ENCODE results near the gene TMEM232.
"Not testable (repeated sequence)": the region's sequence is repeated elsewhere in the genome, so short reads cannot be mapped to it uniquely, and the experiment has no call there.

The TMEM232 gene

DNA sequence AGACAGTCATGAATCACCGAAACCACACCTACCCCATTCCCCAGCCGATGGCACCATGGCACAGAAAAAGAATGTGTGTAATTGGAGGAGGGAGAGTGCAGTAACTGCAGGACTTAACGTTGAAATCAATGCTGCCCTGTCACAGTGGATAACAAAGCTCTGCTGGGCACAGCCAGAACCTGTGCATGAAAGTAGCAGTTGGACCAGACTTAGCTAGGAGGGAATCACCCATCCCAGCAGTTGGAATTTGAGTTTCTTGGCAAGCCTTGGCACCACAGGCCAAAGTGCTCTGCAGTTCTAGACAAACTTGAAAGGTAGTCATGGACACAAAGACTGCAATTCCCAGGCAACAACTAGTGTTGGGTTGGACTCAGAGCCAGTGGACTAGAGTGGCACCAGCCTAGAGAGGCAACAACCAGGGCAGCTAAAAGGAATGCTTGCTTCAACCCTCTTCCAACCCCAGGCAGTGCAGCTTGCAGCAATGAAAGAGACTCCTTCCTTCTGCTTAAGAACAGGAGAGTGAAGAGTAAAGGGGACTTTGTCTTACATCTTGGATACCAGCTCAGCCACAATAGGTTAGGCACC is 19.1 kb downstream of the TMEM232 start:
- DNase-seq = no peak

DNA sequence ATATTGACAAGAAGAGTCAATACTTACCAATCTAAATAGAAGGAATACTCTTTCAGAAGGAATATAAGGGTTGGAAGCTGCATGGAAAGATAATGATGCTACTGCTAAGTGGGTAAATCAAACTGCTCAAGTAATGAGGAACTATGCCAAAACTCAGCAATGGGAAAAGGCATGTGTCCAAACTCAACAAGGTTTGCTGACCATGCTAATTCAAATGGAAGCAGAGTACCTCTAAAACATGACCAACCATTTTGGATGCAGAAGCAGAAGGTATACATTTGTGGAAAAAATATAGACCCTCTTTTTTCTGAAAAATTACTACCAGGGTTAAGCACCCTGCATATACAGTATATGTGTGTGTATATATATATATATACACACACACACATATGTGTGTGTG is 21.1 kb downstream of the TMEM232 start:
- DNase-seq = no peak

DNA sequence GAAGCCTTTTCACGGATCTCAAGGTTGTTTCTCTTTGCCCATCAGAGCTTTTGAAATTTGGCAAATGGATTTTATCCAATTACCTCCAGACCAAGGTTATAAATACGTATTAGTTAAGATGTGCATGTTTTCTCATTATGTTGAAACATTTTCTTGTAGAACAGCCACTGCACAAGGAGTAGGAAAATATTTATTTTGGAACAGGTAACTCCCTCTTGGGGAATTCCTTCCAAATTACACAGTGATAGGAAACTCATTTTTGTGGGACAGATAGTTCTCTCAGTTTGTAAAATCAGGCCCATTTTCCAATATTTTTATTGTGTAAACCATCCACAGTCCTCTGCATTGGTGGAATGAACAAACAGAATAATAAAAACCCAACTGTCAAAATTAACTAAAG is 23.0 kb downstream of the TMEM232 start:
- no peak for DNase-seq

DNA sequence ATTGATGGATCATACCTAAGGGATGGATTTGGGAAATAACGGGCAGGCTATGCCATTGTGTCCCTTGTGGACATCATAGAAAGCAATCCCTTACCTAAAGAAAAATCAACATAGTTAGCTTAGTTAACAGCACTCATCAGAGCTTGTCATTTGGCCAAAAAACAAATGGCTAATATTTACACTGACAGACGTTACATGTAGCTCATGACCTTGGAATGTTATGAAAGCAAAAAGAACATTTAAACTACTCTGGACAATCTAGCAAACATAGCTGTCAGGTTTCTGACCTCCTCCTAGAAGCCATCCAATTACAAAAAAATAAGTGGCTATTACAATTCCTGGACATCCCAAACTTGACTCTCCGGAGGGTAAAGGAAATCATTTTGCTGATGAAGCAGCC is 23.8 kb downstream of the TMEM232 start:
- no peak for DNase-seq

DNA sequence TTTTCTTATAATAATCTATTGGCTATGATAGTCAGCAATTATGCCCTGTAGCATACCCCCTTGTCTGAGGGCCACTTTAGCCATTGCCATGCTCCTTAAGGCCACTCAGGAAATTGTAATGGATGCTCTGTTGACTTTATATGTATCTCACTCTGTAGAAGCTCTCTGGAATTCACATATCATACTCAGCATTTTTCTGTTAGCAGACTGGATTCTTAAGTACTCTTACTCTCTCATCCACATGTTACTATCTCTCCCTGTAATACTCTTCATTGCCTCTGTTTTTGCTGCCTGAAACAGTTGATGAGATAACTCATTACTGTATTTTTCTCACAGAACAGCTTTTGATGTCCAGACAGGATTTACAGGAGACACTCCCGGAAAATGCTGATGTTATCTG is 24.2 kb downstream of the TMEM232 start:
- no peak for DNase-seq

DNA sequence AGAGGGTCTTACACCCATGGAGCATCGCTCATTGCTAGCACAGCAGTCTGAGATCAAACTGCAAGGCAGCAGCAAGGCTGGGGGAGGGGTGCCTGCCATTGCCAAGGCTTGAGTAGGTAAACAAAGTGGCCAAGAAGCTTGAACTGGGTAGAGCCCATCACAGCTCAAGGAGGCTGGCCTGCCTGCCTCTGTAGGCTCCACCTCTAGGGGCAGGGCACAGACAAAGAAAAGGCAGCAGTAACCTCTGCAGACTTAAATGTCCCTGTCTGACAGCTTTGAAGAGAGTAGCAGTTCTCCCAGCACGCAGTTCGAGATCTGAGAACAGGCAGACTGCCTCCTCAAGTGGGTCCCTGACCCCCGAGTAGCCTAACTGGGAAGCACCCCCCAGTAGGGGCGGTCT is 33.8 kb downstream of the TMEM232 start:
- not testable (repeated sequence) for DNase-seq

DNA sequence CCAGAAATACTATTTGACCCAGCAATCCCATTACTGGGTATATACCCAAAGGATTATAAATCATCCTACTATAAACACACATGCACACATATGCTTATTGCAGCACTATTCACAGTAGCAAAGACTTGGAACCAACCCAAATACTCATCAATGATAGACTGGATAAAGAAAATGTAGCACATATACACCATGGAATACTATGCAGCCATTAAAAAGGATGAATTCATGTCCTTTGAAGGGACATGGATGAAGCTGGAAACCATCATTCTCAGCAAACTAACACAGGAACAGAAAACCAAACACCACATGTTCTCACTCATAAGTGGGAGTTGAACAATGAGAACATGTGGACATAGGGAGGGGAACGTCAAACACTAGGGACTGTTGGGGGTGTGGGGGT is 35.9 kb downstream of the TMEM232 start:
- not testable (repeated sequence) for DNase-seq

DNA sequence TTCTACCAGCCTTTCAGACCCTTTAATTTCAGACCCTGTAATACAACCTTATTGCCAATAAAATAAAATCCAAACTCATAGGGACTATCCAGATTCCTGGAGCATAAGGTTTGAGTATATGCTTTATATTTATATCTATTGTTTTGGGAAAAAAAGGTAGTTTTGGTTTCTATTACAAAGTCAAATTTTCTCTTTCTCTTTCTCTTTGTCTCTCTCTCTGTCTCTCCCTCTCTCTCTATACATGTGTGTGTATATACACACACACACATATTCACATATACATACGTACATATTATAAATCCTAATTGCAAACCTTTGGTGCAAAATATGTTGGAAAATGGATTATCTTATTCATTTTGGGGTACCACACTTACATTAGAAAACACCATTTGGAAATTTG is 39.0 kb downstream of the TMEM232 start:
- DNase-seq = no peak

DNA sequence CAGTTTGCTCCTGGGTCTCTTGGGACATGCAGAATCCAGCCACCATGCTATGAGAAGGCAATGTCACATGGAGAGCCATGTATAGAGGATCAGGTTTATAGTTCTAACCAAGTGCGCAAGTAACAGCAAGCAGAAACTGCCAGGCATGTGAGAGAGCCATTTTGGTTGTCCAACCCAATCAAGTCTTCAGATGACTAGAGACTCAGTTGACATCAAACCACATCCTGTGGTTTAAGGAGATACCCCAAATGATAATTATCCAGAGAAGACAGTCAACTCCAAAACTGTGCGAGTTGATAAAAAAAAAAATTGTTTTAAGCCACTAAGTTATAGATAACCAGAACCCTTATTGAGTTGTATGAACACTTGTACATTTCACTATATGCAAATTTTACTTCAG is 40.2 kb downstream of the TMEM232 start:
- DNase-seq = no peak

DNA sequence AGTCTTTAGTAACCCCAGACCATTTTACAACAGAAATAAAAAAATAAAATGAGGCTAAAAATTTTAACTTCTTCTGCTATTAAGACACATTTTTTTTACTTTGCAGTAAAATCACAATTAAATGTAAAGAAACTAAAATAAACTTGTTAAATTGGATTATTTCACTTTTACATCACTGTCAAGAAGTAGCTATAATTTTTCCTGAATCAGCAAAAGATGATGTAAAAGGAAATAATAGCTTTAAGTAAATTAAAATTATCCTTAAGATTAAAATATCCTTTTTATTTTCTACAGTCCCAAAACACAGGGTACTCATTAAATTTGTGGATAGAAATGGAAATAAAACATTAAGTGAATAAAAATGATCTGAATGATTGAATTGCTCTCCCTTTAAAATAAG is 44.5 kb downstream of the TMEM232 start:
- no peak for DNase-seq

DNA sequence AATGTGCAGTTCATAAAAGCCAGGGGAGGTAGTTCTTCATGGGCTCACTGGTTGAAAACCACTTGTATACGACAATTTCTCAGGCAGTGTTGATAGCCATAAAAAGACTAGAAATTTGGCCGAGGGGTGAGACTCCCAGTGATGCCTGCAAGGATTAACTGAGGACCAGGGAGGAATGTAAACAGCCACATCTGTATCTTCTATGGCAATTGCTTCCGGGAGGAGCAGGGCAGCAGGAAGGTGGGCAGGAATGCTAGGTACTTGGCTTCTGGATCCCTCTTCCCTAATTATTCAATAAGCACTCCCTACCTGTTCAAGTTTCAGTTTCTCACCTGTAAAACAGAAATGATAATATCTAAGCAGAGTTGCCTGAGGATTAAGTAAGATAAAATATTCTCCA is 45.4 kb downstream of the TMEM232 start:
- DNase-seq = no peak

DNA sequence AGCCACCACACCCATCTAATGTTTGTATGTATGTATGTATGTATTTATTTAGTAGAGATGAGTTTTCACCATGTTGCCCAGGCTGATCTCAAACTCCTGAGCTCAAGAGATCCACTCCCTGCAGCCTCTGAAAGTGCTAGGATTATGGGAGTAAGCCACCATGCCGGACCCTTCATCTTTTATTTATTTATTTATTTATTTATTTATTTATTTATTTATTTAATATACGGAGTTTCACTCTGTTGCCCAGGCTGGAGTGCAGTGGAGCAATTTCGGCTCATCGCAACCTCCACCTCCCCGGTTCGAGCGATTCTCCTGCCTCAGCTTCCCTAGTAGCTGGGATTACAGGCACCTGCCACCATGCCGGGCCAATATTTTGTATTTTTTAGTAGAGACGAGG is 49.9 kb downstream of the TMEM232 start:
- DNase-seq = not testable (repeated sequence)

DNA sequence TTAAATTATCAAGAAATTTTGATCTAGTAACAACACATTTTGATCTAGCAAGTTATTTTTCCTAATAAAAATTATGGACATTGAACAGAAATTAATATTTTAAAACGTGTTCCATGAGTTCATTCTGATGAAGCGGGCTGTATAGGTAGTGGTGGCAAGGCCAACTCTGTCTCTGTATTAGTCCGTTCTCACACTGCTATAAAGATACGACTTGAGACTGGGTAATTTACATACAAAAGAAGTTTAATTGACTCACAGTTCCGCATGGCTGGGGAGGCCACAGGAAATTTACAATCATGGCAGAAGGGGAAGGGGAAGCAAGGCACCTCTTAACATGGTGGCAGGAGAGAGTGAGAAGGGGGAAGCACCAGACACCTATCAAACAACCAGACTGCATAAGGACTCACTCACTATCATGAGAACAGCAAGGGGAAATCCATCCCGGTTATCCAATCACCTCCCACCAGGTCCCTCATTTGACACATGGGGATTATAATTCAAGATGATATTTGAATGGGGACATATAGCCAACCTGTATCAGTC is 61.2 kb downstream of the TMEM232 start:
- DNase-seq = no peak

DNA sequence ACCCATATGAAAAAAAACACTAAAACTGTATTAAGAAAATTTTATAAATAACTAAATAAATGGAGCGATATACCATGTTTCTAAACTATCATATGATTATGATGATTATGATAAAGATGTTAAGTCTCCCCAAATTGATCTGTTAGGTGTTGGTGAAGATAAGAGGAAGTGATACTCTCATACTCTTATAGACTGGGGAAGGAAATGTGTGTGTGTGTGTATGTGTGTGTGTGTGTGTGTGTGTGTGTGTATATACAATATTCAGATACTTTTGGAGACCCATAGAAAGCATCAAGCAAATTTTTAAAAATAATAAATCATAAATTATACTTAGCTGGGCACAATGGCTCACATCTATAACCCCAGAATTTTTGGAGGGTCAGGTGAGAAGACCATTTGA is 62.9 kb downstream of the TMEM232 start:
- peak in 1 of 4 experiments; percentile 3 for DNase-seq

DNA sequence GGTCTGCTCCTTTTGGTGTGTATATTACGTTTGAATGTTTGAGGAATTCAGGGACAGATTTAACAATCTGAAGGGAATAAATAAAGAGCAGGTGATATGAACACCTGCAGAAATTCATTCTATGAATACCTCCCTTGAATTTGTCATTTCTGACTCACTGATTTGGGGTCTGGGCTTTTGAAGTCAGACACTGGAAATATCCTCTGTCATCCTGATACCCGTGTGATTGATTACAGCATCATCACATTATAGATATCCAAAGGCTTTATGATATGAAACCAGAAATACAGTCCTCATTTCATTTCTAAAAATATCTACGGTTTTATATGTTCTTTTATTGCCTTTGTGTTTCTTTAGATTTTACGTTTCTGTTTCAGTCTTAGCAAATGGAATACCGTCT is 68.5 kb downstream of the TMEM232 start:
- DNase-seq = no peak

DNA sequence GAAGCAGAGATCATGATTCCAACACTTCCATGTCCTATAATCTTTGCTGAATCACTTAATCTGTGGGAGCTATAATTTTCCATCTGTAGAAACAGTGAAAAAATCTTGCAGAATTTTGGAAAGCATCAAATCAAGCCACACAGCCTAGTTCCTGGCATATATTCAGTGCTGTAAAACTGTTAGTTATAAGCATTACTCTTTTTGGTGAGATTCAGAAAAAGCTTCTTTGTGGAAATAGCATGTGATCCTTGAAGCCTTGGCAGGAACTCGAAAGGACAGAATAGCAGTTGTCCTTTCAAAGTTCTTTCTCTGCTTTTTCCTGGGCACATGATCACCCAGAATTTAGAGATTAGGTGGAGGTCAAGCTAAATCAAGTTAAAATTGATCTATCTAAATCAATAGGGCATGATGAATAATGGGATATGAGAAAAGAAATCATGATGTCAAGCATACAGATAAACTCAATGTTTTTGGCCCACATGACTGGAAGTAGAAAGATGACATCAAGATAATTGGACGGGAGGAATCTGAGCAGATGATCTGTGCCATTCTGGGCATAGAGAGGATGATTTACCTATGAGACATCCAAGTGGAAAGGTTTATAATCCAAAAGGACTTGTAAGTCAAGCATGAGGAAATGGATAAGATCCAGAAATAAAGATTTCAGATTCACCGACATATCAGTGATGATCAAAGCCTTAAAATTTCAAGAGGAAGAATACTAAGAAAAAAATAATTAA is 73.1 kb downstream of the TMEM232 start:
- no peak for DNase-seq

DNA sequence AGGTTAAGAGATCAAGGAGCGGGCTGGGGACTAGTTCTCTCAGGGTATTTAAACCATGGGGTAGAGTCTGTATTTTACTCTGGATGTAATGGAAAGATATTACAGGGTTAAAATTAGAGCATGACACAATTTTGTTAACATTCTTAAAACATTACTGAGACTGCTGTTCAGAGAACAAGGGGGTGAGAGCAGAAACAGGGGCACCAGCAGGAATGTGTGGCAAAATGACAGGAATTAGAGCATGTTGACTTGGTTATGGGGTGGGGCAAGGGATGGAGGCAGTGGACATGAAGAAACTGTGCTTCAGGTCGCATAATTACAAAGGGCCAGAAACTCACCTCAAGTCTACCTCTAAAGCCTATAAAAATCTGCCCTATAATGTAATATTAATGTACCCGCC is 75.0 kb downstream of the TMEM232 start:
- DNase-seq = no peak

DNA sequence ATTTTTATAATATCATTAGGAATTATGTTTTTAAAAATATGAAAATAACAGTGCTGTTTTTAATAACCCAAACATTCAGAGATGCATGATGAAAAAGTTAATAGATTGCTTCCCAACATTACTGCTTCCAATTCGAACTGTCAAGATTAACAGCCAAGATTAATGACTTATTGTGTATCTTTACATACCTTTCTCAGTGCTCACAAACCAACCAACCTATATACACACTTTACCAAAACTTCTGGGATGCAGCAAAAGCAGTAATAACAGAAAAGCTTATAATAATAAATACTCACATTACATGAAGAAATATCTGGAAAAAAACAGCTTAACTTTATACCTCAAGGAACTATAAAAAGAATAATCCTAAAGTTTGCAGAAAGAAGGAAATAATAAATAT is 82.1 kb downstream of the TMEM232 start:
- no peak for DNase-seq

DNA sequence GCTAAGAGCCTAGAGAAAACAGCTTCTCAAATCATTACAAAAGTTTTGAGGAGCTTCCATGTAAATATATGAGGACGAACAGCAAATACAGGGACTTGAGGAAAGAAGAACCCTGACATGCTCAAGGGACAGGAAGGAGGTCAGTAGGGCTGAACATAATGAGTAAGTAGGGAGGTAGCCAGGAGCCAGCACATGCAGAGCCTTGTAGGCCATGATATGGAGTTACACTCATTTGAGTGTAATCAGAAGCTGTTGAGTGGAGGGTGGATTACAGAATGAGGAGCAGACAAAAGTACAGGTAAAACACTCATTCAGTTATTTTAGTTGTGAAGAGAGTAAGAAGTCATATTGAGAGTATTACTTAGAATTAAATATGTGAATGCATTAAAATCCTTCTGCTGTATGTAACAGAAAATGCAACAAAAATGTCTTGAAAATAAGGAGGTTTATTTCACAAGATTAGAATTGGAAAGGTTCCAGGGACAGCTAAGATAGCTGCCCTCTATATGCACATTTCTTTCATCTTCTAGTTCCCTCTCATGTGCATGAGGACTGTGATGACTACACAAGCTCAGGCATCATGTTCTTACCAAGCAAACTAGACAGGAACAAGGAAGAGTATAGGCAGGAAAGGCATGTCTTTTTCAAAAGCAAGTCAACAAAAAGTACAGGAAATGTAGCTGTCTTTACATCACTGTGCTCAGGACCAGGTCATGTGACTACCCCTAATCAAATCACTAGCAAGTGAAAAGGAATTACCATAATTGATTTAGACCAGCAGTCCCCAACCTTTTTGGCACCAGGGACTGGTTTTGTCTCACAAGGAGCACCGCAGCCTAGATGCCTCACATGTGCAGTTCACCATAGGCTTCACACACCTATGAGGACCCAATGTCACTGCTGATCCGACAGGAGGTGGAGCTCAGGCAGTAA is 87.2 kb downstream of the TMEM232 start:
- no peak for DNase-seq

DNA sequence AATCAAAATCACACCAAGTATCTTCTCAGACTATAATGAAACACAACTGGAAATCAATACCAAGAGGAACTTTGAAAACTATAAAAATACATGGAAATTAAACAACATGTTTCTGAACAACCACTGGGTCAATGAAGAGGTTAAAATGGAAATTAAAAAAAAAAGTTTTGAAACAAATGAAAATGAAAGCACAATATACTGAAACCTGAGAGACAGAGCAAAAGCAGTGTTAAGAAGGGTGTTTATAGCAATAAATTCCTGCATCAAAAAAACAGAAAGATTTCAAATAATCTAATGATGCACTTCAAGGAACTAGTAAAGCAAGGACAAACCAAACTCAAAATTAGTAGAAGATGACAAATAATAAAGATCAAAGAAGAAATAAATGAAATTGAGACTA is 92.0 kb downstream of the TMEM232 start:
- DNase-seq = no peak

DNA sequence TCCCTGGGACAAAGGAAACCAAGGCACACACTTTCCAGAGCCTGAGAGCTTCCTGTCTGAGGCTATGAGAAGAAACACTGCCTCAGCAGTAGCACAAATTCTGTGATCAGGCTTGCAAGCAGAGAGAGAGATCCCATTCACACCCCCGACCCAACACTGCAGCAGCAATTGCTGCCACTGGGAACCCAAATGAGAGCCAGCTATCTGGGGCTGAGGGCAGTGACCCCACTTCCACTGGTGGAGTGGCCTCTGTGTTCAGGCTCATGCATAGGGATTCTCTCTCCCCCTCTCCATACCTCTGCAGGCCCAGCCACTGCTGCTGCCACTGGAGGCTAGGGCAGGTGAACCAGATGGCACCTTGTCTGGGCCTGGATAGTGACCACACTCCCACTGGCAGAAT is 95.2 kb downstream of the TMEM232 start:
- DNase-seq = no peak

DNA sequence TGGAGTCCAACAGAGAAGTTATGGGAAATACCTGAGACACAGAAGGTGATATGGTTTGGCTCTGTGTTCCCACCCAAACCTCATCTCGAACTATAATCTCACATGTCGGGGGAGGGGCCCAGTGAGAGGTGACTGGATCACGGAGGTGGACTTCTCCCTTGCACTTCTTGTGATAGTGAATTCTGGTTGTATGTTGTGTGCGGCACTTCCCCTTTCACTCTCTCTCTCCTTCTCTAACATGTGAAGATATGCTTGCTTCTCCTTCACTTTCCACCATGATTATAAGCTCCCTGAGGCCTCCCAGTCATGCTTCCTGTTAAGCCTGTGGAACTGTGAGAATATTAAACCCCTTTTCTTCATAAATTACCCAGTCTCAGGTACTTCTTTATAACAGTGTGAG is 96.1 kb downstream of the TMEM232 start:
- peak in 1 of 4 experiments; percentile 2 for DNase-seq

DNA sequence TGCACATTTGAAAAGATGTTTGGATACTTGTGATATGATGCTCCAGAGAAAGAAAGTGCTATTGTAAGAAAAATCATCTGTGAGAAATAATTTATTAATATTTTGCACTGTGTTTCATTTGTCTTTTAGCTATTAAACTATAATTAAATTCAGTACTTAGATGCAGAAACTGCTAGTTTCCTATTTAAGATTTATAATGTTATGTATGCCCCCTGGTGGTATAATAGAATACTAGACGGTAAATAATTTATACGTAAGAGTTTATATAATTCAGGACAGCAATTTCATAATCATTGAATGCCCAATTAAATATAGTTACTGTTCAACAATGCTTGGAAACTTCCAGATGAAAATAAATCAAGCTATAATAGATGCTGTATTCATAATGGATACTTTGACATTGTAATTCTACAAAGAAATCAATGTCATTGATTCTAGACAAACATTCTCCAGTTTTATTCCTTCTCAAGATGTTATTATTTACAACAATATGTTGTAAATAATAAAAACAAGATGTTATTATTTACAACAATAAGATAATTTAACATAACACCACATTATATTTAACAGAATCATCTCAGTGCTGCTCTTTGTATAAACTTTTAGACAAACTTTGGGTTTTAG is 101.0 kb downstream of the TMEM232 start:
- peak in 3 of 4 experiments; percentile 2 to 65 (median 54) for DNase-seq
